WTC11 (cell line): Measurements from ENCODE around the gene USP54. TPM values are rescaled to one million over a fixed set of nuclear protein-coding genes. Genes with fewer than 3 reads are reported as not detected.

ENCODE experiments used
- ATAC-seq: fragments of 200-7000 bp; cut with Tn5 transposase; 2 replicates; pipeline ENCODE4 v1.10.0; 2021; ENCODE audit warnings: mild to moderate bottlenecking, moderate library complexity
- CTCF ChIA-PET: fragments of 300-600 bp; sonication (Branson Sonifier 250); formaldehyde crosslinking; loops from one replicate; lab custom pipeline; 2021; ENCODE audit warnings: antibody characterized with exemption; lab: Charles Lee
- POLR2A ChIA-PET: fragments of 350-600 bp; sonication (Branson Sonifier 250); formaldehyde crosslinking; loops from one replicate; lab custom pipeline; 2021; ENCODE audit warnings: antibody characterized with exemption; lab: Charles Lee
- DNase-seq: peaks from one replicate; pipeline ENCODE4 v3.0.0; 2021; ENCODE audit warnings: low spot score
- H3K27ac Mint-ChIP-seq: 2 replicates; pipeline ENCODE4 v1.8.0; 2021; ENCODE audit warnings: mixed read lengths
- H3K27me3 Mint-ChIP-seq: 2 replicates; pipeline ENCODE4 v1.8.0; 2021; ENCODE audit warnings: low read depth, mild to moderate bottlenecking, moderate library complexity, mixed read lengths
- H3K36me3 Mint-ChIP-seq: 2 replicates; pipeline ENCODE4 v1.8.0; 2021; ENCODE audit warnings: mixed read lengths
- H3K4me1 Mint-ChIP-seq: 2 replicates; pipeline ENCODE4 v1.8.0; 2022; ENCODE audit warnings: mixed read lengths
- H3K4me3 Mint-ChIP-seq: 2 replicates; pipeline ENCODE4 v1.8.0; 2021; ENCODE audit warnings: mild to moderate bottlenecking, moderate library complexity, mixed read lengths
- H3K9me3 Mint-ChIP-seq: 2 replicates; pipeline ENCODE4 v1.8.0; 2021; ENCODE audit warnings: mixed read lengths
- ATF1 ChIP-seq: sonication (generic); formaldehyde crosslinking; IDR thresholded peaks from 2 replicates; pipeline ENCODE4 v1.8.1; 2023; ENCODE audit warnings: mild to moderate bottlenecking, moderate library complexity, missing genetic modification reagents
- CREM ChIP-seq: sonication (generic); formaldehyde crosslinking; IDR thresholded peaks from 2 replicates; pipeline ENCODE4 v1.8.1; 2022; ENCODE audit warnings: mild to moderate bottlenecking, missing genetic modification reagents, moderate library complexity
- ELF4 ChIP-seq: sonication (generic); formaldehyde crosslinking; IDR thresholded peaks from 2 replicates; pipeline ENCODE4 v1.8.1; 2022; ENCODE audit warnings: low read depth, mild to moderate bottlenecking, moderate library complexity, missing genetic modification reagents
- ETV6 ChIP-seq: sonication (generic); formaldehyde crosslinking; IDR thresholded peaks from 2 replicates; pipeline ENCODE4 v1.8.1; 2022; ENCODE audit warnings: mild to moderate bottlenecking, missing genetic modification reagents
- FOXP1 ChIP-seq: sonication (generic); formaldehyde crosslinking; IDR thresholded peaks from 2 replicates; pipeline ENCODE4 v1.8.0; 2022; ENCODE audit warnings: missing genetic modification reagents, mild to moderate bottlenecking, moderate library complexity, borderline replicate concordance
- NR2C2 ChIP-seq: sonication (generic); formaldehyde crosslinking; IDR thresholded peaks from 2 replicates; pipeline ENCODE4 v1.8.0; 2022; ENCODE audit warnings: mild to moderate bottlenecking, missing genetic modification reagents
- ZBTB21 ChIP-seq: sonication (generic); formaldehyde crosslinking; IDR thresholded peaks from 2 replicates; pipeline ENCODE4 v1.8.1; 2023; ENCODE audit warnings: mild to moderate bottlenecking, missing genetic modification reagents, borderline replicate concordance
- ZNF219 ChIP-seq: sonication (generic); formaldehyde crosslinking; IDR thresholded peaks from 2 replicates; pipeline ENCODE4 v1.8.0; 2023; ENCODE audit warnings: missing genetic modification reagents, mild to moderate bottlenecking, borderline replicate concordance
- ZNF232 ChIP-seq: sonication (generic); formaldehyde crosslinking; IDR thresholded peaks from 2 replicates; pipeline ENCODE4 v1.8.0; 2022; ENCODE audit warnings: mild to moderate bottlenecking, missing genetic modification reagents
- ZNF317 ChIP-seq: sonication (generic); formaldehyde crosslinking; IDR thresholded peaks from 2 replicates; pipeline ENCODE4 v1.8.1; 2023; ENCODE audit warnings: low read depth, mild to moderate bottlenecking, moderate library complexity, missing genetic modification reagents, borderline replicate concordance
- ZNF416 ChIP-seq: fragments of 250-450 bp; sonication (Bioruptor Pico); IDR thresholded peaks from 2 replicates; pipeline ENCODE4 v1.9.0; 2021; ENCODE audit warnings: mild to moderate bottlenecking, inconsistent platforms
- ZNF671 ChIP-seq: fragments of 250-450 bp; sonication (Bioruptor Pico); IDR thresholded peaks from 2 replicates; pipeline ENCODE4 v1.8.0; 2021; ENCODE audit warnings: mild to moderate bottlenecking
- total RNA-seq: library from RNA; stranded (reverse); gene quantifications from 3 replicates; pipeline ENCODE4 v1.2.3, GENCODE V29; 2021
- TF ChIP-seq, protein P1 (sequence below): fragments of 200-600 bp; IDR thresholded peaks from 2 replicates; pipeline ENCODE4 v1.8.0; 2022; ENCODE audit warnings: antibody characterized with exemption
- TF ChIP-seq, protein P2 (sequence below): sonication (generic); formaldehyde crosslinking; conservative IDR thresholded peaks from 2 replicates; pipeline ENCODE4 v1.8.1; 2022; ENCODE audit warnings: mild to moderate bottlenecking, missing genetic modification reagents
- TF ChIP-seq, protein P3 (sequence below): sonication (generic); formaldehyde crosslinking; IDR thresholded peaks from 2 replicates; pipeline ENCODE4 v1.8.0; 2023; ENCODE audit warnings: missing genetic modification reagents, mild to moderate bottlenecking, borderline replicate concordance
- TF ChIP-seq, protein P4 (sequence below): sonication (generic); formaldehyde crosslinking; IDR thresholded peaks from 2 replicates; pipeline ENCODE4 v1.8.1; 2023; ENCODE audit warnings: mild to moderate bottlenecking, moderate library complexity, missing genetic modification reagents
- TF ChIP-seq, protein P5 (sequence below): sonication (generic); formaldehyde crosslinking; conservative IDR thresholded peaks from 2 replicates; pipeline ENCODE4 v1.8.1; 2023; ENCODE audit warnings: mild to moderate bottlenecking, low read depth, missing genetic modification reagents, moderate library complexity
- TF ChIP-seq, protein P6 (sequence below): sonication (generic); formaldehyde crosslinking; IDR thresholded peaks from 2 replicates; pipeline ENCODE4 v1.8.0; 2022; ENCODE audit warnings: mild to moderate bottlenecking, missing genetic modification reagents
- TF ChIP-seq, protein P7 (sequence below): sonication (generic); formaldehyde crosslinking; IDR thresholded peaks from 2 replicates; pipeline ENCODE4 v1.8.1; 2022; ENCODE audit warnings: low read depth, mild to moderate bottlenecking, moderate library complexity, missing genetic modification reagents, borderline replicate concordance

The USP54 gene
- total RNA-seq, 1 experiment from 2014 or later, result 39.8 TPM

DNA sequence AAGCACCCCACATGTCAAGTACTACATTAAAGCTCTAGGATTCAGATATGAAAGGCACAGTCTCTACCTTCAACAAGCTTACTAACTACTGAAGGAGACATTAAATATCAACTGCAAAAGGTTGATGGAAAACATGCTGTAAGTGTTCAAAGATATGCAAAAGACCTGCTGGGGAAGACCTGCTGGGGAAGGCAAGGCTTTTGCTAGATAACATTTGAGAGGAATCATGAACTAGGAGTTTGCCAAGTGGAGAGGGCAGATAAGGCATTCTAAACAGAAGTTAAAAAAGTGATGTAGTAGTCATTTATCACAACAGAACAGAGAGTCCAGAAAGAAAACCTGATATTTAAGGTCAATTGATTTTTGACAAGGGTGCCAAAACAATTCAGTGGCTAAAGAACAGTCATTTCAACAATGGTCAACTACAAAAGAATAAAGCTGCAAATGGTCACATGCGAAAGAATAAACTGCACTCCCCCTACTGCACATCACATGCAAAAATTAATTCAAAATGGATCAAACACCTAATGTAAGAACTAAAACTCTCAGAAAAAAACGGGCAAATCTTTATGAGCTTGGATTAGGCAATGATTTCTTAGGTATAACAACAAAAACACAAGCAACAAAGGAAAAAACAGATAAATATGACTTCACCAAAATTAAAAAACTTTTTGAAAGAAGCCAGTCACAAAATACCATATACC, 134.8 kb downstream of the USP54 start:
- DNase-seq, result no peak
- Mint-ChIP-seq H3K4me1 (no peaks in the 10 kb centered on the region), H3K27me3 (no peaks in the 10 kb centered on the region)
- TF ChIP-seq ETV6 (no peak), ZBTB21 (no peak), NR2C2 (no peak), ZNF317 (CRISPR knock-in tag) (no peak), CREM (CRISPR knock-in tag) (no peak), FOXP1 (no peak)
- TF ChIP-seq, protein P1, sequence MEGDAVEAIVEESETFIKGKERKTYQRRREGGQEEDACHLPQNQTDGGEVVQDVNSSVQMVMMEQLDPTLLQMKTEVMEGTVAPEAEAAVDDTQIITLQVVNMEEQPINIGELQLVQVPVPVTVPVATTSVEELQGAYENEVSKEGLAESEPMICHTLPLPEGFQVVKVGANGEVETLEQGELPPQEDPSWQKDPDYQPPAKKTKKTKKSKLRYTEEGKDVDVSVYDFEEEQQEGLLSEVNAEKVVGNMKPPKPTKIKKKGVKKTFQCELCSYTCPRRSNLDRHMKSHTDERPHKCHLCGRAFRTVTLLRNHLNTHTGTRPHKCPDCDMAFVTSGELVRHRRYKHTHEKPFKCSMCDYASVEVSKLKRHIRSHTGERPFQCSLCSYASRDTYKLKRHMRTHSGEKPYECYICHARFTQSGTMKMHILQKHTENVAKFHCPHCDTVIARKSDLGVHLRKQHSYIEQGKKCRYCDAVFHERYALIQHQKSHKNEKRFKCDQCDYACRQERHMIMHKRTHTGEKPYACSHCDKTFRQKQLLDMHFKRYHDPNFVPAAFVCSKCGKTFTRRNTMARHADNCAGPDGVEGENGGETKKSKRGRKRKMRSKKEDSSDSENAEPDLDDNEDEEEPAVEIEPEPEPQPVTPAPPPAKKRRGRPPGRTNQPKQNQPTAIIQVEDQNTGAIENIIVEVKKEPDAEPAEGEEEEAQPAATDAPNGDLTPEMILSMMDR, result no peak
- TF ChIP-seq, protein P2, sequence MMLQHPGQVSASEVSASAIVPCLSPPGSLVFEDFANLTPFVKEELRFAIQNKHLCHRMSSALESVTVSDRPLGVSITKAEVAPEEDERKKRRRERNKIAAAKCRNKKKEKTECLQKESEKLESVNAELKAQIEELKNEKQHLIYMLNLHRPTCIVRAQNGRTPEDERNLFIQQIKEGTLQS (CRISPR knock-in tag), result no peak
- TF ChIP-seq, protein P3, sequence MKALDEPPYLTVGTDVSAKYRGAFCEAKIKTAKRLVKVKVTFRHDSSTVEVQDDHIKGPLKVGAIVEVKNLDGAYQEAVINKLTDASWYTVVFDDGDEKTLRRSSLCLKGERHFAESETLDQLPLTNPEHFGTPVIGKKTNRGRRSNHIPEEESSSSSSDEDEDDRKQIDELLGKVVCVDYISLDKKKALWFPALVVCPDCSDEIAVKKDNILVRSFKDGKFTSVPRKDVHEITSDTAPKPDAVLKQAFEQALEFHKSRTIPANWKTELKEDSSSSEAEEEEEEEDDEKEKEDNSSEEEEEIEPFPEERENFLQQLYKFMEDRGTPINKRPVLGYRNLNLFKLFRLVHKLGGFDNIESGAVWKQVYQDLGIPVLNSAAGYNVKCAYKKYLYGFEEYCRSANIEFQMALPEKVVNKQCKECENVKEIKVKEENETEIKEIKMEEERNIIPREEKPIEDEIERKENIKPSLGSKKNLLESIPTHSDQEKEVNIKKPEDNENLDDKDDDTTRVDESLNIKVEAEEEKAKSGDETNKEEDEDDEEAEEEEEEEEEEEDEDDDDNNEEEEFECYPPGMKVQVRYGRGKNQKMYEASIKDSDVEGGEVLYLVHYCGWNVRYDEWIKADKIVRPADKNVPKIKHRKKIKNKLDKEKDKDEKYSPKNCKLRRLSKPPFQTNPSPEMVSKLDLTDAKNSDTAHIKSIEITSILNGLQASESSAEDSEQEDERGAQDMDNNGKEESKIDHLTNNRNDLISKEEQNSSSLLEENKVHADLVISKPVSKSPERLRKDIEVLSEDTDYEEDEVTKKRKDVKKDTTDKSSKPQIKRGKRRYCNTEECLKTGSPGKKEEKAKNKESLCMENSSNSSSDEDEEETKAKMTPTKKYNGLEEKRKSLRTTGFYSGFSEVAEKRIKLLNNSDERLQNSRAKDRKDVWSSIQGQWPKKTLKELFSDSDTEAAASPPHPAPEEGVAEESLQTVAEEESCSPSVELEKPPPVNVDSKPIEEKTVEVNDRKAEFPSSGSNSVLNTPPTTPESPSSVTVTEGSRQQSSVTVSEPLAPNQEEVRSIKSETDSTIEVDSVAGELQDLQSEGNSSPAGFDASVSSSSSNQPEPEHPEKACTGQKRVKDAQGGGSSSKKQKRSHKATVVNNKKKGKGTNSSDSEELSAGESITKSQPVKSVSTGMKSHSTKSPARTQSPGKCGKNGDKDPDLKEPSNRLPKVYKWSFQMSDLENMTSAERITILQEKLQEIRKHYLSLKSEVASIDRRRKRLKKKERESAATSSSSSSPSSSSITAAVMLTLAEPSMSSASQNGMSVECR (CRISPR knock-in tag), result no peak
- TF ChIP-seq, all 79 proteins: peak for 0
- CTCF ChIA-PET, result no interaction called here
- ATAC-seq, result no peak
- H3K4me3 Mint-ChIP-seq, result no peak overlapping the region
- peaks cover 9% of the 10 kb centered on the region; the same call in 1 of the 2 replicates for H3K36me3 Mint-ChIP-seq
- no peaks in the 10 kb centered on the region for H3K9me3 Mint-ChIP-seq
- POLR2A ChIA-PET, result no interaction called here
- no peak overlapping the region for H3K27ac Mint-ChIP-seq

DNA sequence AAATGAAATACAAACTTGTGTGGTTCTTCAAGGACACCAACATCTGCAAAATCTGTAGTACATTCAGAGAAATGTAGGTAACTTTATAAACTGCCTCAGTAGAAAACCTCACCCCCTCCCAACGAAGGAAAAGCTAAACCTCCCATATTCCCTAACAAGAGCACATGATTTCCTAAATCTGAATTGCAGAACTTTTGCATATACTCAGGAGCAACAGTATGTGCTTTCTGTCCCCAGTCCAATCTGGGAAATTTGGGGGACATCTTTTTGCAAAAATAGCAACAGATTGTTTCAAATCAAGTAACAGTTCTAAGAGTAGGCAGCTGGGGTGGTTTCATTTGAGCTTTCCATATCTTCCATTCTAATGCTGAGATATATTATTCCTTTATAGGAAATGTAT, 142.0 kb downstream of the USP54 start:
- CTCF ChIA-PET, result no interaction called here
- Mint-ChIP-seq H3K36me3 (peaks cover 12% of the 10 kb centered on the region), H3K27me3 (no peaks in the 10 kb centered on the region), H3K27ac (no peak overlapping the region)
- ATAC-seq (no peak), DNase-seq (no peak)
- TF ChIP-seq ATF1 (CRISPR knock-in tag) (no peak), ZNF416 (CRISPR knock-in tag) (no peak), ELF4 (CRISPR knock-in tag) (no peak), ZNF317 (CRISPR knock-in tag) (no peak), ZNF671 (CRISPR knock-in tag) (no peak), ZBTB21 (no peak), ZNF232 (CRISPR knock-in tag) (no peak), ZNF219 (no peak)
- TF ChIP-seq, protein P4, sequence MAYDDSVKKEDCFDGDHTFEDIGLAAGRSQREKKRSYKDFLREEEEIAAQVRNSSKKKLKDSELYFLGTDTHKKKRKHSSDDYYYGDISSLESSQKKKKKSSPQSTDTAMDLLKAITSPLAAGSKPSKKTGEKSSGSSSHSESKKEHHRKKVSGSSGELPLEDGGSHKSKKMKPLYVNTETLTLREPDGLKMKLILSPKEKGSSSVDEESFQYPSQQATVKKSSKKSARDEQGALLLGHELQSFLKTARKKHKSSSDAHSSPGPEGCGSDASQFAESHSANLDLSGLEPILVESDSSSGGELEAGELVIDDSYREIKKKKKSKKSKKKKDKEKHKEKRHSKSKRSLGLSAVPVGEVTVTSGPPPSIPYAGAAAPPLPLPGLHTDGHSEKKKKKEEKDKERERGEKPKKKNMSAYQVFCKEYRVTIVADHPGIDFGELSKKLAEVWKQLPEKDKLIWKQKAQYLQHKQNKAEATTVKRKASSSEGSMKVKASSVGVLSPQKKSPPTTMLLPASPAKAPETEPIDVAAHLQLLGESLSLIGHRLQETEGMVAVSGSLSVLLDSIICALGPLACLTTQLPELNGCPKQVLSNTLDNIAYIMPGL (CRISPR knock-in tag), result no peak
- TF ChIP-seq, protein P5, sequence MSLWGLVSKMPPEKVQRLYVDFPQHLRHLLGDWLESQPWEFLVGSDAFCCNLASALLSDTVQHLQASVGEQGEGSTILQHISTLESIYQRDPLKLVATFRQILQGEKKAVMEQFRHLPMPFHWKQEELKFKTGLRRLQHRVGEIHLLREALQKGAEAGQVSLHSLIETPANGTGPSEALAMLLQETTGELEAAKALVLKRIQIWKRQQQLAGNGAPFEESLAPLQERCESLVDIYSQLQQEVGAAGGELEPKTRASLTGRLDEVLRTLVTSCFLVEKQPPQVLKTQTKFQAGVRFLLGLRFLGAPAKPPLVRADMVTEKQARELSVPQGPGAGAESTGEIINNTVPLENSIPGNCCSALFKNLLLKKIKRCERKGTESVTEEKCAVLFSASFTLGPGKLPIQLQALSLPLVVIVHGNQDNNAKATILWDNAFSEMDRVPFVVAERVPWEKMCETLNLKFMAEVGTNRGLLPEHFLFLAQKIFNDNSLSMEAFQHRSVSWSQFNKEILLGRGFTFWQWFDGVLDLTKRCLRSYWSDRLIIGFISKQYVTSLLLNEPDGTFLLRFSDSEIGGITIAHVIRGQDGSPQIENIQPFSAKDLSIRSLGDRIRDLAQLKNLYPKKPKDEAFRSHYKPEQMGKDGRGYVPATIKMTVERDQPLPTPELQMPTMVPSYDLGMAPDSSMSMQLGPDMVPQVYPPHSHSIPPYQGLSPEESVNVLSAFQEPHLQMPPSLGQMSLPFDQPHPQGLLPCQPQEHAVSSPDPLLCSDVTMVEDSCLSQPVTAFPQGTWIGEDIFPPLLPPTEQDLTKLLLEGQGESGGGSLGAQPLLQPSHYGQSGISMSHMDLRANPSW, result no peak
- TF ChIP-seq, protein P6, sequence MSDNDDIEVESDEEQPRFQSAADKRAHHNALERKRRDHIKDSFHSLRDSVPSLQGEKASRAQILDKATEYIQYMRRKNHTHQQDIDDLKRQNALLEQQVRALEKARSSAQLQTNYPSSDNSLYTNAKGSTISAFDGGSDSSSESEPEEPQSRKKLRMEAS (CRISPR knock-in tag), result no peak
- TF ChIP-seq, protein P7, sequence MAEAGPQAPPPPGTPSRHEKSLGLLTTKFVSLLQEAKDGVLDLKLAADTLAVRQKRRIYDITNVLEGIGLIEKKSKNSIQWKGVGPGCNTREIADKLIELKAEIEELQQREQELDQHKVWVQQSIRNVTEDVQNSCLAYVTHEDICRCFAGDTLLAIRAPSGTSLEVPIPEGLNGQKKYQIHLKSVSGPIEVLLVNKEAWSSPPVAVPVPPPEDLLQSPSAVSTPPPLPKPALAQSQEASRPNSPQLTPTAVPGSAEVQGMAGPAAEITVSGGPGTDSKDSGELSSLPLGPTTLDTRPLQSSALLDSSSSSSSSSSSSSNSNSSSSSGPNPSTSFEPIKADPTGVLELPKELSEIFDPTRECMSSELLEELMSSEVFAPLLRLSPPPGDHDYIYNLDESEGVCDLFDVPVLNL (CRISPR knock-in tag), result no peak
- TF ChIP-seq, all 79 proteins: peak for 0
- Mint-ChIP-seq H3K4me1 (no peaks in the 10 kb centered on the region), H3K9me3 (no peaks in the 10 kb centered on the region), H3K4me3 (no peak overlapping the region)
- POLR2A ChIA-PET, result no interaction called here
